ENCODE data around the gene VN1R5.
"Not testable (repeated sequence)": the region's sequence is repeated elsewhere in the genome, so short reads cannot be mapped to it uniquely, and the experiment has no call there.

DNA sequence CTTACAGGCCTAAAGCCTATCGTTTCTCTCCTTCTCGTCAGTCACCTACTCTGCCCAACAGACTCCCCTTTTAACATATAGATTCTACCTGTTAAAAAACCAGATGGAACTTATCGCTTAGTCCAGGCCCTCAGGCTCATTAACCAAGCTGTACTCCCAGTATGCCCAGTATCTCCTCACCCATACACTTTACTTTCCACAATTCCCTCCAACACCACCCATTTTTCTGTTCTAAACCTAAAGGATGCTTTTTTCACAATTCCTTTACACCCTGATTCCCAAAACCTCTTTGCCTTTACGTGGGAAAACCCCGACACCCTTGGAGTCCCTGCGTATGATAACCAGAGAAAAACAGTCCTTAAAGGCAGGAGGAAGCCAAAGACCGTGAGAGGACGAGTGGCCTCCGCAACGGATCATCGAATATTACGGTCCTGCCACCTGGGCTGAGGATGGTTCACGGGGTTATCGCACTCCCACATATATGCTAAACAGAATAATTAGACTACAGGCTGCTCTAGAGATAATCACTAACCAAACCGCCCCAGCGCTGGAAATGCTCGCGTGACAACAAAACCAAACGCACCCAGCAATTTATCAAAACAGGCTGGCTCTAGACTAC, 33.5 kb downstream of the VN1R5 start:
- TF ChIP-seq SIN3A (IDR thresholded peaks at IDR 0.05; ENCODE audit: low read depth); SP1 (IDR thresholded peaks at IDR 0.05; ENCODE audit: low read depth); FOSL1 (IDR thresholded peaks at IDR 0.05; ENCODE audit: low read depth); JUND (IDR thresholded peaks at IDR 0.05); POLR2A (IDR thresholded peaks at IDR 0.05; ENCODE audit: borderline replicate concordance, extremely low read depth, insufficient read depth, insufficient read length); POLR2AphosphoS5 (IDR thresholded peaks at IDR 0.05; ENCODE audit: low read depth, low read length); RAD21 (IDR thresholded peaks at IDR 0.05; ENCODE audit: low read depth); EZH2 (IDR thresholded peaks at IDR 0.05); CEBPB (IDR thresholded peaks at IDR 0.05; ENCODE audit: low read depth): not testable (repeated sequence)
- TF ChIP-seq, protein P1, sequence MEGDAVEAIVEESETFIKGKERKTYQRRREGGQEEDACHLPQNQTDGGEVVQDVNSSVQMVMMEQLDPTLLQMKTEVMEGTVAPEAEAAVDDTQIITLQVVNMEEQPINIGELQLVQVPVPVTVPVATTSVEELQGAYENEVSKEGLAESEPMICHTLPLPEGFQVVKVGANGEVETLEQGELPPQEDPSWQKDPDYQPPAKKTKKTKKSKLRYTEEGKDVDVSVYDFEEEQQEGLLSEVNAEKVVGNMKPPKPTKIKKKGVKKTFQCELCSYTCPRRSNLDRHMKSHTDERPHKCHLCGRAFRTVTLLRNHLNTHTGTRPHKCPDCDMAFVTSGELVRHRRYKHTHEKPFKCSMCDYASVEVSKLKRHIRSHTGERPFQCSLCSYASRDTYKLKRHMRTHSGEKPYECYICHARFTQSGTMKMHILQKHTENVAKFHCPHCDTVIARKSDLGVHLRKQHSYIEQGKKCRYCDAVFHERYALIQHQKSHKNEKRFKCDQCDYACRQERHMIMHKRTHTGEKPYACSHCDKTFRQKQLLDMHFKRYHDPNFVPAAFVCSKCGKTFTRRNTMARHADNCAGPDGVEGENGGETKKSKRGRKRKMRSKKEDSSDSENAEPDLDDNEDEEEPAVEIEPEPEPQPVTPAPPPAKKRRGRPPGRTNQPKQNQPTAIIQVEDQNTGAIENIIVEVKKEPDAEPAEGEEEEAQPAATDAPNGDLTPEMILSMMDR (IDR thresholded peaks at IDR 0.05 in 2 of 3, conservative IDR thresholded peaks at IDR 0.05 in 1 of 3; ENCODE audit: borderline replicate concordance in 1 of 3, insufficient read depth in 1 of 3, low read depth in 2 of 3, low read length in 2 of 3), result not testable (repeated sequence)
- TF ChIP-seq, protein P2, sequence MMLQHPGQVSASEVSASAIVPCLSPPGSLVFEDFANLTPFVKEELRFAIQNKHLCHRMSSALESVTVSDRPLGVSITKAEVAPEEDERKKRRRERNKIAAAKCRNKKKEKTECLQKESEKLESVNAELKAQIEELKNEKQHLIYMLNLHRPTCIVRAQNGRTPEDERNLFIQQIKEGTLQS (IDR thresholded peaks at IDR 0.05), result not testable (repeated sequence)
- TF ChIP-seq, protein P3, sequence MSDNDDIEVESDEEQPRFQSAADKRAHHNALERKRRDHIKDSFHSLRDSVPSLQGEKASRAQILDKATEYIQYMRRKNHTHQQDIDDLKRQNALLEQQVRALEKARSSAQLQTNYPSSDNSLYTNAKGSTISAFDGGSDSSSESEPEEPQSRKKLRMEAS (IDR thresholded peaks at IDR 0.05), result not testable (repeated sequence)
